Bronchial epithelial cell (primary cell): ENCODE results near the gene SASH1. TPM values are rescaled to one million over a fixed set of nuclear protein-coding genes. Genes with fewer than 3 reads are reported as not detected.

ENCODE experiments used
- DNase-seq: peaks from one replicate; pipeline ENCODE4 v3.0.0-alpha.2; 2010; ENCODE audit warnings: low read depth
- FAIRE-seq: peaks from 2 replicates; lab custom pipeline; 2011; peaks lifted over from hg19 to GRCh38; lab: Jason Lieb, UNC
- H3K27me3 ChIP-seq: 2 replicates; pipeline ENCODE4 v1.5.1; 2011; ENCODE audit warnings: low read length; ENCODE audit not compliant: control insufficient read depth, insufficient read depth
- H3K36me3 ChIP-seq: 2 replicates; pipeline ENCODE4 v1.5.1; 2011; ENCODE audit warnings: low read length; ENCODE audit not compliant: control insufficient read depth, insufficient read depth
- H3K4me3 ChIP-seq: 2 replicates; pipeline ENCODE4 v1.5.1; 2011; ENCODE audit warnings: mild to moderate bottlenecking, low read depth, low read length, control low read depth
- CTCF ChIP-seq: IDR thresholded peaks from 2 replicates; pipeline ENCODE4 v1.5.1; 2011; ENCODE audit warnings: mild to moderate bottlenecking, moderate library complexity, low read length, control low read depth, inconsistent platforms; ENCODE audit not compliant: insufficient read depth, severe bottlenecking
- total RNA-seq: library from RNA; depleted of rRNA; stranded (reverse); fragments of >200 nt; gene quantifications from 2 replicates; pipeline ENCODE4 v1.2.1, GENCODE V29; 2014

The SASH1 gene
- total RNA-seq, 1 donor from 2014 or later = 3.9 TPM

- no peak for FAIRE-seq
- no peak for TF ChIP-seq CTCF
- Histone ChIP-seq H3K36me3 (peaks cover 1% of the 10 kb centered on the region), H3K27me3 (no peaks in the 10 kb centered on the region), H3K4me3 (no peak overlapping the region)
- no peak for DNase-seq
Observed at GRCh38 chr6:148523551-148523950, 180.9 kb downstream of the SASH1 start.

- TF ChIP-seq CTCF = no peak
- Histone ChIP-seq H3K4me3 (no peak overlapping the region), H3K27me3 (no peaks in the 10 kb centered on the region), H3K36me3 (peaks cover 1% of the 10 kb centered on the region)
- FAIRE-seq = no peak
- no peak for DNase-seq
Observed at GRCh38 chr6:148524471-148524882, 181.8 kb downstream of the SASH1 start.

- Histone ChIP-seq H3K27me3 (no peaks in the 10 kb centered on the region), H3K36me3 (peaks cover 1% of the 10 kb centered on the region), H3K4me3 (no peak overlapping the region)
- no peak for FAIRE-seq
- no peak for DNase-seq
- no peak for TF ChIP-seq CTCF
Observed at GRCh38 chr6:148524976-148525375, 182.3 kb downstream of the SASH1 start.

GRCh38 chr6:148525453-148525852 is 182.8 kb downstream of the SASH1 start:
- FAIRE-seq (no peak), DNase-seq (no peak)
- no peak for TF ChIP-seq CTCF
- Histone ChIP-seq H3K4me3 (no peak overlapping the region), H3K36me3 (no peaks in the 10 kb centered on the region), H3K27me3 (no peaks in the 10 kb centered on the region)

- Histone ChIP-seq H3K36me3 (no peaks in the 10 kb centered on the region), H3K4me3 (no peak overlapping the region), H3K27me3 (no peaks in the 10 kb centered on the region)
- FAIRE-seq (no peak), DNase-seq (no peak)
- TF ChIP-seq CTCF = no peak
Observed at GRCh38 chr6:148526145-148526544, 183.5 kb downstream of the SASH1 start.

GRCh38 chr6:148528292-148528691 is 185.7 kb downstream of the SASH1 start:
- FAIRE-seq (no peak), DNase-seq (no peak)
- Histone ChIP-seq H3K4me3 (no peak overlapping the region), H3K36me3 (no peaks in the 10 kb centered on the region), H3K27me3 (no peaks in the 10 kb centered on the region)
- no peak for TF ChIP-seq CTCF
